Loucy (cell line): ENCODE measurements around the gene RCAN3.
"Not testable (repeated sequence)": the region's sequence is repeated elsewhere in the genome, so short reads cannot be mapped to it uniquely, and the experiment has no call there.

ENCODE experiments used
- H2AFZ ChIP-seq: fragments of 200-600 bp; sonication (generic); 2 replicates; pipeline ENCODE4 v1.6.0; 2016; ENCODE audit warnings: antibody characterized with exemption, mild to moderate bottlenecking, low read length, moderate library complexity
- H3F3A ChIP-seq: fragments of 200-600 bp; 2 replicates; pipeline ENCODE4 v1.6.0; 2016; ENCODE audit warnings: antibody characterized with exemption, low read depth, mild to moderate bottlenecking
- H3K27me3 ChIP-seq: fragments of 200-600 bp; sonication (generic); 2 replicates; pipeline ENCODE4 v1.6.1; 2014; ENCODE audit warnings: low read length, mild to moderate bottlenecking; ENCODE audit not compliant: insufficient read depth, poor library complexity, severe bottlenecking
- H3K36me3 ChIP-seq: fragments of 200-600 bp; sonication (generic); 2 replicates; pipeline ENCODE4 v1.6.1; 2016; ENCODE audit warnings: low read length; ENCODE audit not compliant: insufficient read depth
- H3K4me1 ChIP-seq: fragments of 200-600 bp; sonication (generic); 2 replicates; pipeline ENCODE4 v1.5.1; 2014; ENCODE audit warnings: low read length, mild to moderate bottlenecking; ENCODE audit not compliant: insufficient read depth, poor library complexity, severe bottlenecking
- H3K4me2 ChIP-seq: fragments of 200-600 bp; sonication (generic); 2 replicates; pipeline ENCODE4 v1.6.0; 2014; ENCODE audit warnings: antibody characterized with exemption, low read length, low read depth, mild to moderate bottlenecking; ENCODE audit not compliant: poor library complexity, severe bottlenecking
- H3K4me3 ChIP-seq: fragments of 200-600 bp; sonication (generic); 2 replicates; pipeline ENCODE4 v1.5.1; 2014; ENCODE audit warnings: low read length, mild to moderate bottlenecking, mixed read lengths; ENCODE audit not compliant: poor library complexity, severe bottlenecking
- H3K79me2 ChIP-seq: fragments of 200-600 bp; sonication (generic); 2 replicates; pipeline ENCODE4 v1.6.1; 2014; ENCODE audit warnings: low read length; ENCODE audit not compliant: insufficient read depth
- H3K9ac ChIP-seq: fragments of 200-600 bp; sonication (generic); 2 replicates; pipeline ENCODE4 v1.6.0; 2014; ENCODE audit warnings: mild to moderate bottlenecking, low read depth, low read length, moderate library complexity; ENCODE audit not compliant: poor library complexity, severe bottlenecking
- H3K9me2 ChIP-seq: fragments of 200-600 bp; sonication (generic); replicated peaks from 2 replicates; pipeline ENCODE4 v1.6.1; 2016; ENCODE audit warnings: low read depth, low read length, mixed read lengths
- H3K9me3 ChIP-seq: fragments of 200-600 bp; sonication (generic); 2 replicates; pipeline ENCODE4 v1.6.1; 2014; ENCODE audit warnings: mild to moderate bottlenecking, antibody characterized with exemption, low read length, low read depth; ENCODE audit not compliant: insufficient read depth
- H4K20me1 ChIP-seq: fragments of 200-600 bp; sonication (generic); 2 replicates; pipeline ENCODE4 v1.6.0; 2014; ENCODE audit warnings: antibody characterized with exemption, low read length, mild to moderate bottlenecking; ENCODE audit not compliant: insufficient read depth, poor library complexity, severe bottlenecking
- EZH2phosphoT487 ChIP-seq: fragments of 200-600 bp; IDR thresholded peaks from 2 replicates; pipeline ENCODE4 v1.6.1; 2018; ENCODE audit warnings: antibody characterized with exemption, mild to moderate bottlenecking, moderate library complexity, borderline replicate concordance
- TF ChIP-seq, protein P1 (sequence below): fragments of 200-600 bp; sonication (generic); conservative IDR thresholded peaks from 2 replicates; pipeline ENCODE4 v1.5.1; 2014; ENCODE audit warnings: mild to moderate bottlenecking, antibody characterized with exemption, low read length

Gene RCAN3

DNA sequence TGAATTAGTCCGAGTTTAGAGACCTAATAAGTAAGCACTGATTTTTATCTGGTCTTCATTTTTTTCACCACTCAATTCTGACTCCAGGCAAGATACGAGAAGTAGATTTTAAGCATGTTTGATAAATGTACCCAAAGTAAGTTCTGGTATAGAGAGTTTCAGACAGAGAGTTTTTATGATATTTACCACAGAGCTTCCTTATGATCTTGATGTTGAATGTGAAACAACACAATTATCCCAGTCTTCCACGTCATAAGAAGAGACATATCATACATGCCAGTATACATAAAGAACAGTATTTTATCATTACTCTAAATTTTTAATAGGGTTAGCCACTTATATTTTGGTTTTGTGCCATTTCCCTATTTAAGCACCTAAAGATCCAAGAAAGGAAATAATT lies 45.4 kb downstream of the RCAN3 start:
- H3K27me3 ChIP-seq, result no peaks in the 10 kb centered on the region
- H3K9me2 ChIP-seq, result no peaks in the 10 kb centered on the region
- H3K4me1 ChIP-seq, result no peaks in the 10 kb centered on the region
- no peak overlapping the region for H2AFZ ChIP-seq
- no peaks in the 10 kb centered on the region for H3K36me3 ChIP-seq
- no peaks in the 10 kb centered on the region for H4K20me1 ChIP-seq
- H3K9ac ChIP-seq, result no peak overlapping the region
- H3K4me3 ChIP-seq, result no peak overlapping the region
- no peak overlapping the region for H3K4me2 ChIP-seq
- no peak for TF ChIP-seq EZH2phosphoT487
- H3K79me2 ChIP-seq, result no peaks in the 10 kb centered on the region
- H3K9me3 ChIP-seq, result no peaks in the 10 kb centered on the region
- H3F3A ChIP-seq, result no peaks in the 10 kb centered on the region

GRCh38 chr1:24549210-24549609 lies 46.6 kb downstream of the RCAN3 start:
- not testable (repeated sequence) for H3K4me1 ChIP-seq, H3K79me2 ChIP-seq, H3K9me3 ChIP-seq, H3K4me3 ChIP-seq, H2AFZ ChIP-seq, H4K20me1 ChIP-seq, H3K9ac ChIP-seq, H3K27me3 ChIP-seq, H3K4me2 ChIP-seq, H3K36me3 ChIP-seq, H3F3A ChIP-seq, H3K9me2 ChIP-seq

- Histone ChIP-seq H3K79me2 (no peaks in the 10 kb centered on the region), H3F3A (no peaks in the 10 kb centered on the region), H3K4me3 (no peak overlapping the region), H3K36me3 (no peaks in the 10 kb centered on the region), H4K20me1 (no peaks in the 10 kb centered on the region), H3K9ac (no peak overlapping the region), H3K4me2 (no peak overlapping the region), H2AFZ (no peak overlapping the region), H3K27me3 (no peaks in the 10 kb centered on the region), H3K4me1 (no peaks in the 10 kb centered on the region), H3K9me3 (no peaks in the 10 kb centered on the region), H3K9me2 (no peaks in the 10 kb centered on the region)
- TF ChIP-seq, protein P1, sequence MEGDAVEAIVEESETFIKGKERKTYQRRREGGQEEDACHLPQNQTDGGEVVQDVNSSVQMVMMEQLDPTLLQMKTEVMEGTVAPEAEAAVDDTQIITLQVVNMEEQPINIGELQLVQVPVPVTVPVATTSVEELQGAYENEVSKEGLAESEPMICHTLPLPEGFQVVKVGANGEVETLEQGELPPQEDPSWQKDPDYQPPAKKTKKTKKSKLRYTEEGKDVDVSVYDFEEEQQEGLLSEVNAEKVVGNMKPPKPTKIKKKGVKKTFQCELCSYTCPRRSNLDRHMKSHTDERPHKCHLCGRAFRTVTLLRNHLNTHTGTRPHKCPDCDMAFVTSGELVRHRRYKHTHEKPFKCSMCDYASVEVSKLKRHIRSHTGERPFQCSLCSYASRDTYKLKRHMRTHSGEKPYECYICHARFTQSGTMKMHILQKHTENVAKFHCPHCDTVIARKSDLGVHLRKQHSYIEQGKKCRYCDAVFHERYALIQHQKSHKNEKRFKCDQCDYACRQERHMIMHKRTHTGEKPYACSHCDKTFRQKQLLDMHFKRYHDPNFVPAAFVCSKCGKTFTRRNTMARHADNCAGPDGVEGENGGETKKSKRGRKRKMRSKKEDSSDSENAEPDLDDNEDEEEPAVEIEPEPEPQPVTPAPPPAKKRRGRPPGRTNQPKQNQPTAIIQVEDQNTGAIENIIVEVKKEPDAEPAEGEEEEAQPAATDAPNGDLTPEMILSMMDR, result no peak
- TF ChIP-seq EZH2phosphoT487, result no peak
Measured at GRCh38 chr1:24551290-24551959, 48.8 kb downstream of the RCAN3 start.

GRCh38 chr1:24551960-24552571 lies 49.4 kb downstream of the RCAN3 start:
- TF ChIP-seq, protein P1, result no peak
- no peak for TF ChIP-seq EZH2phosphoT487
- Histone ChIP-seq H3K79me2 (no peaks in the 10 kb centered on the region), H3K4me3 (no peak overlapping the region)

More at GRCh38 chr1:24551960-24552571, 49.4 kb downstream of the RCAN3 start:
- Histone ChIP-seq H3K4me2 (no peak overlapping the region), H3K27me3 (no peaks in the 10 kb centered on the region), H3K9me3 (no peaks in the 10 kb centered on the region), H3K4me1 (no peaks in the 10 kb centered on the region), H2AFZ (no peak overlapping the region), H3K9me2 (no peaks in the 10 kb centered on the region), H3F3A (no peaks in the 10 kb centered on the region), H4K20me1 (no peaks in the 10 kb centered on the region), H3K36me3 (no peaks in the 10 kb centered on the region), H3K9ac (no peak overlapping the region)
